Karpas-422 (cell line): ENCODE data around the gene EIF4E1B. TPM values are rescaled to one million over a fixed set of nuclear protein-coding genes. Genes with fewer than 3 reads are reported as not detected.

ENCODE experiments used
- DNase-seq: peaks from one replicate; pipeline ENCODE4 v3.0.0-alpha.2; 2015
- H2AFZ ChIP-seq: fragments of 200-600 bp; sonication (generic); 2 replicates; pipeline ENCODE4 v1.6.1; 2014; ENCODE audit warnings: antibody characterized with exemption, low read length, mixed read lengths
- H3K27ac ChIP-seq: fragments of 200-600 bp; sonication (generic); 2 replicates; pipeline ENCODE4 v1.5.1; 2014; ENCODE audit warnings: mild to moderate bottlenecking, low read length, moderate library complexity
- H3K27me3 ChIP-seq: fragments of 200-600 bp; sonication (generic); 2 replicates; pipeline ENCODE4 v1.6.1; 2014; ENCODE audit warnings: low read length, mixed read lengths
- H3K36me3 ChIP-seq: fragments of 200-600 bp; sonication (generic); 2 replicates; pipeline ENCODE4 v1.6.1; 2014; ENCODE audit warnings: low read length, mixed read lengths; ENCODE audit not compliant: insufficient read depth
- H3K4me1 ChIP-seq: fragments of 200-600 bp; sonication (generic); 2 replicates; pipeline ENCODE4 v1.6.1; 2014; ENCODE audit warnings: mild to moderate bottlenecking, low read length, mixed read lengths
- H3K4me2 ChIP-seq: fragments of 200-600 bp; sonication (generic); 2 replicates; pipeline ENCODE4 v1.6.1; 2014; ENCODE audit warnings: low read length, low read depth, mild to moderate bottlenecking; ENCODE audit not compliant: poor library complexity, severe bottlenecking
- H3K4me3 ChIP-seq: fragments of 200-600 bp; sonication (generic); 2 replicates; pipeline ENCODE4 v1.5.1; 2014; ENCODE audit warnings: mild to moderate bottlenecking, antibody characterized with exemption, low read length, mixed read lengths
- H3K79me2 ChIP-seq: fragments of 200-600 bp; sonication (generic); 2 replicates; pipeline ENCODE4 v1.6.1; 2014; ENCODE audit warnings: mild to moderate bottlenecking, low read length, mixed read lengths
- H3K9ac ChIP-seq: fragments of 200-600 bp; sonication (generic); 2 replicates; pipeline ENCODE4 v1.6.0; 2014; ENCODE audit warnings: low read length
- H3K9me2 ChIP-seq: fragments of 200-600 bp; sonication (generic), shearing (Covaris generic); replicated peaks from 2 replicates; pipeline ENCODE4 v1.6.0; 2014; ENCODE audit warnings: mild to moderate bottlenecking, low read length, moderate library complexity; ENCODE audit not compliant: insufficient read depth
- H3K9me3 ChIP-seq: fragments of 300-700, 200-600 bp; sonication (generic); 2 replicates; pipeline ENCODE4 v1.6.1; 2014; ENCODE audit warnings: low read length, mixed read lengths
- H4K20me1 ChIP-seq: fragments of 200-600 bp; sonication (generic); 2 replicates; pipeline ENCODE4 v1.6.1; 2014; ENCODE audit warnings: mild to moderate bottlenecking, antibody characterized with exemption, low read length, low read depth; ENCODE audit not compliant: insufficient read depth
- total RNA-seq: library from RNA; depleted of rRNA; stranded (reverse); fragments of >200 nt; shearing (Covaris generic); gene quantifications from 2 replicates; pipeline ENCODE4 v1.2.3, GENCODE V29; 2014; ENCODE audit warnings: low replicate concordance

The EIF4E1B gene
- total RNA-seq, 1 experiment from 2014 or later, result not detected

DNA sequence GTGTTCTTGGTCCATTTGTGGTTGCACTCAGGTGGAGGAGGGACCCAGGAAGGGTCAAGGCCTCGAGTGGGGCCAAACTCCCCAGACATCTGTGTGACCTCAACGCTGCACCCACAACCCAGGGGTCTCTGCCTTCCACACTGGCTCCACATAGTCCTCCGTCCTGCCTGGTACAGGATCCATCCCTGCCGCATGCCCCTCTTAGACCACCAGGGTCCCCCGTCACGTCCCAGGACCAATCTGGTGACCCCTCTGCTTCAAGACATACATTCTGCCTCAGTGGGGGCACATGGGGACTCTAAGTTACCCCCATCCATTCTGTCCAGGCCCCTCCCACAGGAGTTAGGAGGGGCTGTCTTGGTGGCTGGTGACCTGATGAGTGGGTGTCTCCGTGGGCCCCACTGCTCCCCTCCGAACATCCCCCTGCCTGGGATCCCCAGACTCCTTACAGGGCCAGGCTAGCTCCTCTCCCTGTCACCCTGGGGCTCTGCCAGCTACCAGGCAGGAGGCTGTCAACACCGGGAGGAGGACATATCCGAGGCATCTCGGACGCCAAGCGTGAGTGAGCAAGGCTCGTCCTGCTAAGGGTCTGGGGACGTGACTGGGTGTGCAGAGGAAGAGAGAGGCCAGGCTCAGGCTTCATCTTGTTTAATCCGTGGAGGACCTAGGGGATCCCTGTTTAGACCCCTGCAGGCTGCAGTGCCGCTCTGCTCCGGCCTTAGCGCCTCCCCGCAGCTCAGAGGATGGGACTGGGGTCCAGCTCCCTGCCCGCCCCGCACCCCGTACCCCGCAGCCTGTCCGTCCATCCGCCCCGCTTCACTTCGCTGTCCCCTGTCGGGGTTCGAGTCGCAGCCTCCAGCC lies 49.1 kb downstream of the EIF4E1B start:
- Histone ChIP-seq H3K36me3 (no peaks in the 10 kb centered on the region), H2AFZ (no peak overlapping the region), H3K27me3 (no peaks in the 10 kb centered on the region)

DNA sequence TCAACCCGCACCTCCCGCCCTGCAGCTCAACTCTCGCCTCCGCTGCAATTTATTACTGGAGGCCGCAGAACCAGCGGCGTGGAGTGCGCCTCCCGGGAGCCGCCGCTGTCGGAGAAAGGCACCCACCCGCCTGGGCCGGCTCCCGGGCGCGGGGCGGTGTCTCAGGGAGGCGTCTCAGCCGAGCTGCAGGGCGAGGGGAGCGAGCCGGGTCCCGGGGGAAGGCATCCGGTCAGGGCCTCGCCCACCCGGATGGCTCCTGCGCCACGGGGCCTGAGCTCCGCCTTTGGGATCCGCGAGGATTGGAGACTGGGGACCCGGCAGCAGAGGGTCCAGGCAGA lies 49.7 kb downstream of the EIF4E1B start:
- DNase-seq, result no peak

More for the DNA sequence above, 49.1 kb downstream of the EIF4E1B start:
- Histone ChIP-seq H3K79me2 (no peaks in the 10 kb centered on the region), H3K9ac (no peak overlapping the region), H4K20me1 (no peaks in the 10 kb centered on the region), H3K4me1 (peaks cover 12% of the 10 kb centered on the region), H3K27ac (no peak overlapping the region), H3K9me2 (no peaks in the 10 kb centered on the region), H3K9me3 (no peaks in the 10 kb centered on the region), H3K4me2 (no peak overlapping the region), H3K4me3 (no peak overlapping the region)
- no peak for DNase-seq

DNA sequence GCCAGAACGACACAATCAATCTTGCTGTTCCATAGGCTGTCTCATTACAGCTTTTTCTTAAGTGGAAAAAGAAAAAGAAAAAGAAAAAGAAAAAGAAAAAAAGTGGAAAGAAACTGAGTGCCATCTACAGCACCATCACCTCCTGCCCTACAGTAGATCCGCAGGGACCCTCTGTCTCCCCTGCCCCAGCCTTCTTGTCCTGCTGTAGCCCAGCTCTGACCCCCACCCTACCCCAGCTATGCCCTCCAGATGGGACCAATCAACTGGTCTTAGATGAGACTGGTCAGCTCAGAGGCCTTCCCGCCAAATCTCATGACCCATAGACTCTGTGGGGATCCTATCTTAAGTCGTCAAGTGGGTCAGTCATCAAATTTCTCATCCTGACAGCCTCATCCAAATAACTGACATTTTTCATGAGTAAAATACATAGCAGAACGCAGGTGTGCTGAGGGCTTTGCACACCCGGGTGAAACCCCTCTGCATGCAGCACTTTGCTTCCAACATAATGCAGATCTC lies 51.6 kb downstream of the EIF4E1B start:
- no peak for DNase-seq
- Histone ChIP-seq H3K9ac (no peak overlapping the region), H3K79me2 (no peaks in the 10 kb centered on the region), H3K27ac (no peak overlapping the region), H3K4me3 (no peak overlapping the region), H3K4me2 (no peak overlapping the region), H3K36me3 (no peaks in the 10 kb centered on the region), H3K27me3 (no peaks in the 10 kb centered on the region), H3K9me3 (no peaks in the 10 kb centered on the region), H2AFZ (no peak overlapping the region), H3K9me2 (no peaks in the 10 kb centered on the region), H3K4me1 (peaks cover 1% of the 10 kb centered on the region), H4K20me1 (no peaks in the 10 kb centered on the region)

More for the DNA sequence above, 49.7 kb downstream of the EIF4E1B start:
- Histone ChIP-seq H3K9ac (no peak overlapping the region), H3K27ac (no peak overlapping the region), H3K27me3 (no peaks in the 10 kb centered on the region), H3K79me2 (no peaks in the 10 kb centered on the region), H4K20me1 (no peaks in the 10 kb centered on the region), H3K4me2 (no peak overlapping the region), H3K36me3 (no peaks in the 10 kb centered on the region), H3K9me3 (no peaks in the 10 kb centered on the region), H2AFZ (no peak overlapping the region), H3K4me1 (peaks cover 12% of the 10 kb centered on the region), H3K4me3 (no peak overlapping the region), H3K9me2 (no peaks in the 10 kb centered on the region)

DNA sequence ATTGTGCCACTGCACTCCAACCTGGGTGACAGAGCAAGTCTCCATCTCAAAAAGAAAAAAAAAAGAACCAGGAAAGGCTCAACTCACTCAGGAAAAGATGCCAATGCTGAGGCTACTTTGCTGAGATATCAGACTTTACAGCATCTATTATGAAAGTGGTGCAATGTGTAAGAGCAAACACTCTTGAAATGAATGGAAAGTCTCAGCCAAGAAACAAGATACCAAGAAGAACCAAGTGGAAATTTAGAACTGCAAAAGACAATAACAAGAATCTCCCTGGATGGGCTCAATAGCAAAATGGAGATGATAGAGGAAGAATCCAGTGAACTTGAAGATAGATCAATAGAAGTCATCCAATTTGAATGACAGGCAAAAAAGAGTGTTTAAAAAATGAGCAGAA lies 54.5 kb downstream of the EIF4E1B start:
- Histone ChIP-seq H3K79me2 (no peaks in the 10 kb centered on the region), H3K9me2 (no peaks in the 10 kb centered on the region), H4K20me1 (no peaks in the 10 kb centered on the region), H2AFZ (no peak overlapping the region), H3K4me3 (no peak overlapping the region), H3K9ac (no peak overlapping the region), H3K4me1 (no peaks in the 10 kb centered on the region), H3K36me3 (no peaks in the 10 kb centered on the region), H3K4me2 (no peak overlapping the region), H3K27ac (no peak overlapping the region), H3K9me3 (no peaks in the 10 kb centered on the region), H3K27me3 (no peaks in the 10 kb centered on the region)
- DNase-seq, result no peak

DNA sequence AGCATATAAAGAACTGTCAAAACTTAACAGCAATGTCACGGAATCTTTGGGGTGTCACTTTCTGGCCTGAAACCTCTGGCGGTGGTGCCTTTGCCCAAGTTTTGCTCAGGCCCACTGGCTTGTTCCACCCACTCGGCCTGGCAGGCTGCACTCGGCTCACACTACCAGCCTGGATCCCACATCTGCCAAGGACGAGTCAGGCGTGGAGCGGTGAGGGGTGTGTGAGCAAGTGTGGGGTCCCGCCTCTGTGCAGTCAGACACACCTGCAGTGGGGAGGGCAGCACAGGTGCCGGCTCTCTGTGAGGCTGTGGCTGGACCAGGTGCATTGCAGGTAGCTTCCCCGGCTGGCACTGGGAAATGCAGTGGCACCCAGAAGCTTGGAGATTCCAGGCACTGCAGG lies 56.8 kb downstream of the EIF4E1B start:
- no peaks in the 10 kb centered on the region for H3K79me2 ChIP-seq
- no peak overlapping the region for H3K9ac ChIP-seq
- no peak overlapping the region for H2AFZ ChIP-seq
- H3K9me3 ChIP-seq, result no peaks in the 10 kb centered on the region
- H3K27ac ChIP-seq, result no peak overlapping the region
- H3K4me1 ChIP-seq, result no peaks in the 10 kb centered on the region
- no peaks in the 10 kb centered on the region for H3K9me2 ChIP-seq
- DNase-seq, result no peak
- no peak overlapping the region for H3K4me3 ChIP-seq
- H4K20me1 ChIP-seq, result no peaks in the 10 kb centered on the region
- no peaks in the 10 kb centered on the region for H3K27me3 ChIP-seq
- H3K36me3 ChIP-seq, result no peaks in the 10 kb centered on the region
- H3K4me2 ChIP-seq, result no peak overlapping the region

DNA sequence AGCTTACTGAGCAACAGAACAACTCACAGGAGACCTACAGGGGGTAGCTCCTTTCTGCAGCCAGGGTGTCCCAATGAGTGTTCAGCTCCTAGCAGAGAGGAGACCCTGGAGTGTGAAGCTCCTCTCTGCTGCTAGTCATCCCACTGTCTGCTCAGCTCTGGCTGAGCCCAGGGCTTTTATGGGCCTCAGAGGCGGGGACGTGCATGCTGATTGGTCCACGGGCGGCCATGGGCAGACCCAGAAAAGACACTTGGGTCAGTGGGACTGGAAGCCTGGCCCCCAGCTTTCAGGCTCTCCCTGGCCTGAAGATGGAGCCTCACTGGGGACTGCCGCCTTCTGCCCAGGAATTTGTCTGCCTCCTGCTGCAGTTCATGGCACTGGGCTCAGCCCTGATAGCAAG lies 57.4 kb downstream of the EIF4E1B start:
- Histone ChIP-seq H3K9ac (no peak overlapping the region), H3K36me3 (no peaks in the 10 kb centered on the region), H3K79me2 (no peaks in the 10 kb centered on the region), H4K20me1 (no peaks in the 10 kb centered on the region), H3K4me1 (no peaks in the 10 kb centered on the region), H3K9me3 (no peaks in the 10 kb centered on the region), H3K4me2 (no peak overlapping the region), H3K27me3 (no peaks in the 10 kb centered on the region), H3K27ac (no peak overlapping the region), H3K9me2 (no peaks in the 10 kb centered on the region), H3K4me3 (no peak overlapping the region), H2AFZ (no peak overlapping the region)
- no peak for DNase-seq

DNA sequence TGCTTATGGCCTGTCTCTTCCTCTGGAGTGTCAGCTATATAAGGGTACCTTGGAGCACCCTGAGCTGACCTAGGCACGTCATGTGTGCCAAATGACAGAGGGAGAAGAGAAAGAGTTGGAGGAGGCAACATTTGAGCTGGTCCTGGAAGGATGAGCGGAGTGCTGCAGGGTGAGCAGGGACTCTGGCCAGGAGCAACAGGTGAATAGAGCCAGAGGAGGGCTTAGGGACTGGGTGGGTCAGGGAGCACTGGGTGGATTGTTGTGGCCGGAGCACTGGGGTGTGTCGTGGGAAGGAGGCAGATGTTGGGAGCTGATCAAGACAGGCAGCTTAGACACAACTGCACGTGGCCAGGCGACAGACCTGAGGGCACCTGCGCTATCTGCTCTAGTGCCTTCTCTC lies 60.4 kb downstream of the EIF4E1B start:
- H4K20me1 ChIP-seq, result no peaks in the 10 kb centered on the region
- no peak overlapping the region for H3K27ac ChIP-seq
- no peaks in the 10 kb centered on the region for H3K9me3 ChIP-seq
- H3K4me1 ChIP-seq, result no peaks in the 10 kb centered on the region
- no peak overlapping the region for H3K9ac ChIP-seq
- H2AFZ ChIP-seq, result no peak overlapping the region
- no peak overlapping the region for H3K4me2 ChIP-seq
- no peaks in the 10 kb centered on the region for H3K79me2 ChIP-seq
- H3K36me3 ChIP-seq, result no peaks in the 10 kb centered on the region
- DNase-seq, result no peak
- H3K9me2 ChIP-seq, result no peaks in the 10 kb centered on the region
- no peaks in the 10 kb centered on the region for H3K27me3 ChIP-seq
- H3K4me3 ChIP-seq, result no peak overlapping the region

DNA sequence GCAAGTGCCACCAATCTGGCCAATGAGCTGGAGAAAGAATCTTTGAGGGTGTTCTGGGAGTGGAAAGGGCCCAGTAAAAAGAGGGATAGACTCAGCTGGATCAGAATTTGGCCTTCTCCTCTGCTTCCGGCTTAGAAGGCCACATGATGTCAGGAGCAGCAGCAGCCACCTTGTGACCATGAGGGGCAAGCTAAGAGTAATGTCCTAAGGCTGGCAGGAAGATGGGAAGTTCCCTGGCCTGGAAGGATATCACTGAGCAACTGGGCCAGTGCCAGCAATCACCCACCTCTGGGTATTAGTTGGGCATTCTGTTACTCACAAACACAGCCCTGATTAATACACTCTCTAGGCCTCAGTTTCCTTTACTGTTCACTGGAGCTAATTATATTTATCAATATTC lies 61.0 kb downstream of the EIF4E1B start:
- H3K27me3 ChIP-seq, result no peaks in the 10 kb centered on the region
- no peak overlapping the region for H3K4me3 ChIP-seq
- H3K4me2 ChIP-seq, result no peak overlapping the region

More for the DNA sequence above, 61.0 kb downstream of the EIF4E1B start:
- Histone ChIP-seq H3K79me2 (no peaks in the 10 kb centered on the region), H4K20me1 (no peaks in the 10 kb centered on the region), H3K9me3 (no peaks in the 10 kb centered on the region), H3K36me3 (no peaks in the 10 kb centered on the region), H2AFZ (no peak overlapping the region), H3K4me1 (no peaks in the 10 kb centered on the region), H3K27ac (no peak overlapping the region), H3K9me2 (no peaks in the 10 kb centered on the region), H3K9ac (no peak overlapping the region)
- no peak for DNase-seq
